Omental fat pad (tissue), 4 donors: ENCODE results near the gene PLA2G12B. TPM values are rescaled to one million over a fixed set of nuclear protein-coding genes. Genes with fewer than 3 reads are reported as not detected.
A peak's percentile ranks its signal among the peaks of the same experiment; 100 is the strongest.

Source experiments
- ATAC-seq: fragments of 150-250 bp; one replicate; pipeline ENCODE4 v1.9.1; 2016; ENCODE audit warnings: mild to moderate bottlenecking, moderate library complexity; ENCODE audit not compliant: low FRiP score
- DNase-seq: peaks from one replicate; pipeline ENCODE4 v3.0.0-alpha.2; 2019; ENCODE audit warnings: low spot score
- total RNA-seq, 4 donors: library from RNA; depleted of rRNA; stranded (reverse); fragments of >200 nt; gene quantifications; one replicate each; pipeline ENCODE4 v1.1.0, GENCODE V29; 2016
- TF ChIP-seq, protein P1 (sequence below), 3 donors: fragments of 450-650 bp; IDR thresholded peaks; one replicate each; pipeline ENCODE4 v1.5.1; 2016 to 2017; ENCODE audit warnings: antibody characterized with exemption in 3 of 3, mild to moderate bottlenecking in 3 of 3, moderate library complexity in 2 of 3

The PLA2G12B gene
- total RNA-seq, 4 donors from 2014 or later = not detected

DNA sequence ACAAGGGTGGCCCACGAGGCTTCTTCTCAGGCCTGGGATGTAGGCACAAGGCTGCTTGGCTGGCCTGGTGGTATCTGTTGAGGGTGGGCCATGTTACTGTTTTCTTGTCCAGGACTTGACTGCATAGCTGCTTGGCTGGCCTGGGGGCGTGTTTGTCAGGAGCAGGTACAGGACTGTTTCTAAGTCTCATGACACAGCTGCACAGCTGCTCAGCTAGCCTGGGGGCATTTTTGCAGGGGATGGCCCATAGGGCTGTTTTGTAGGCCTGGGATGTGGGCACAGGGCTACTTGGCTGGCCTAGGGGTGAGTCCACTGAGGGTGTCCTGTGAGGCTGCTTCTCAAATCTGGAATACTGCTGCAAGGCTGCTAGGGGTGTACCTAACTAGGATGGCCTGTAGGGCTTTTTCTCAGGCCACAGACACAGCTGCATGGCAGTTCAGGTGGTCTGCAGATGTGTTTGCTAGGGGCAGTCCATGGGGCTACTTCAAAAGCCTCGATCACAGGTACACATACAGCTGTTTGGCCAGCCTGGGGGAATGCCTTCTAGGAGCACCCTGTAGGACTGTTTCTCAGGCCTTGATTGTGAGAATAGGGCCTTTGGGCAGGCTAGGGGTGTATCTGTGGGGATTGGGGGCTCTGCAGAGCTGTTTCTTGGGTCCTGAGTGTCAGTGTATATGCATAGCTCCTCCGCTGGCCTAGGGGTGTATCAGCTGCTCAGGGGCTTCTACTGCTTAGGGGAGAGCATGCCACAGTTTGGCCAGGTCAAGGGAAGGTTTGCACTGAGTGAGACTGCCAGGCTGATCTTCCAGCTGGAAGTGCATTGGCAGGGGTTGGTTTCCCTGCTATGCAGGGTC, 26.6 kb upstream of the PLA2G12B start:
- DNase-seq (no peak), ATAC-seq (peak; percentile 37)
- TF ChIP-seq, protein P1, sequence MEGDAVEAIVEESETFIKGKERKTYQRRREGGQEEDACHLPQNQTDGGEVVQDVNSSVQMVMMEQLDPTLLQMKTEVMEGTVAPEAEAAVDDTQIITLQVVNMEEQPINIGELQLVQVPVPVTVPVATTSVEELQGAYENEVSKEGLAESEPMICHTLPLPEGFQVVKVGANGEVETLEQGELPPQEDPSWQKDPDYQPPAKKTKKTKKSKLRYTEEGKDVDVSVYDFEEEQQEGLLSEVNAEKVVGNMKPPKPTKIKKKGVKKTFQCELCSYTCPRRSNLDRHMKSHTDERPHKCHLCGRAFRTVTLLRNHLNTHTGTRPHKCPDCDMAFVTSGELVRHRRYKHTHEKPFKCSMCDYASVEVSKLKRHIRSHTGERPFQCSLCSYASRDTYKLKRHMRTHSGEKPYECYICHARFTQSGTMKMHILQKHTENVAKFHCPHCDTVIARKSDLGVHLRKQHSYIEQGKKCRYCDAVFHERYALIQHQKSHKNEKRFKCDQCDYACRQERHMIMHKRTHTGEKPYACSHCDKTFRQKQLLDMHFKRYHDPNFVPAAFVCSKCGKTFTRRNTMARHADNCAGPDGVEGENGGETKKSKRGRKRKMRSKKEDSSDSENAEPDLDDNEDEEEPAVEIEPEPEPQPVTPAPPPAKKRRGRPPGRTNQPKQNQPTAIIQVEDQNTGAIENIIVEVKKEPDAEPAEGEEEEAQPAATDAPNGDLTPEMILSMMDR (IDR thresholded peaks at IDR 0.05) = no peak

DNA sequence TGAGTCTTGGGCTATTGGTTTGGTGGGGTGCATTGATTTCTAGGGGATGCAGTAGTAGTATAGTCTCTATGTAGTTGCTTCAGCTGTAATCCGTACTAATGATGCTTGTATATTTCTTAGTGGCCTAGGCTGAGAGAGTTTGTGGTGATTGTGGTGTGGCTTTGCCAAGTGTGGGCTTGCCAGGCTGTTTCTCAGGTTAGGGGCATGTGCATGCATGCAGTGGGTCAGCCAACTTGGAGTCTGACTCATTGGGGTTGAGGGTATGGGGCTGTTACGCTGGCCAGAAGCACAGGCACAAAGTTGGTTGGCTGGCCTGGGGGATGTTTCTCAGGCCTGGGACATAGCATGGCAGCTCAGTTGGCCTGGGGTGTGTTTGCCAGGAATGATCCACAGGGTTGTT, 25.7 kb upstream of the PLA2G12B start:
- no peak for DNase-seq
- TF ChIP-seq, protein P1 (IDR thresholded peaks at IDR 0.05) = no peak
- ATAC-seq = no peak

DNA sequence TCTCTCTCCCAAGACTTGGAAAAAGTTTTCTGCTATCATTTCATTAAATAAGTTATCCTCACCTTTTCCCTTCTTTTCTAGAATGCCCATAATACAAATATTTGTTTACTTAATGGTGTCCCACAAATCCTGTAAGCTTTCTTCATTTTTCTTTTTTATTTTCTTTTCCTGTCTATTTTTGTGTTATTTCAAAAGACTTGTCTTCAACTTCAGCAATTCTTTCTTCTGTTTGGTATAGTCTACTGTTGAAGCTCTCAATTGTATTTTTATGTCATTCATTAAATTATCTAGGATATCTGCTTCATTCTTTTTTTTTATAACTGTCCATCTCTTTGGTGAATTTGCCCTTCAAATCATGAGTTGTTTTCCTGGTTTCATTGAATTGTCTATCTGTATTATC, 25.1 kb upstream of the PLA2G12B start:
- TF ChIP-seq, protein P1 (IDR thresholded peaks at IDR 0.05) = no peak
- DNase-seq (no peak), ATAC-seq (no peak)

DNA sequence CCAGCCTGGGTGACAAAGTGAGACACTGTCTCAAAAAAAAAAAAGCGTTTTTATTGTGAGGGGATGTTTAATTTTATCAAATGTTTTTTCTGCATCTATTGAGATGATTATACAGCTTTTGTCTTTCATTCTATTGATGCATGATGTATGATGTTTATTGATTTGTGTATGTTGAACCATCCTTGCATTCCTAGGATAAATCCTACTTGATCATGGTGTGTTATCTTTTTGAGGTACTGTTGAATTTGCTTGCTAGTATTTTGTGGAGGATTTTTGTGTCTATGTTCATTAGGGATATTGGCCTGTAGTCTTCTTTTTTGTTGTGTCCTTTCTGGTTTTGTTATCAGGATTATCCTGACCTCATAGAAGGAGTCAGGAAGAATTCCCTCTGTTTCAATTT, 22.3 kb upstream of the PLA2G12B start:
- TF ChIP-seq, protein P1 (IDR thresholded peaks at IDR 0.05) = no peak
- ATAC-seq (no peak), DNase-seq (no peak)

DNA sequence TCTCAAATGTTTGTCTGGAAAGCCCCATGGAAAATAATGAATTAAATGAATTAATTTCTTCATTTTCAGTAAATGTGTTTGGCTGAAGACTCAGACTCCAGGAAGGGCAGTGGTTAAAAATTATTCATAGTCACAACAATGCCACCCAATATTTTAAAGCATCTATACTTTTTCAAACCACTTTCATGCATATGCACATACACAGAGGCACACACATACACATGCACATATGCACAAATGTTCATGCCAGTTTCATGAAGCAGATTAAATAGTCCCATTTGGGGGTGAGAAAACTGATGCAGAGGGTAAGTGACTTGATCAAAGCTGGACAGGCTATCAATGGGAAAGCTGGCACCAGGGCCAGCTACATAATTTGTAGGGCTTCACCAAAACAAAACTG, 1.4 kb upstream of the PLA2G12B start:
- ATAC-seq (no peak), DNase-seq (no peak)
- TF ChIP-seq, protein P1 (IDR thresholded peaks at IDR 0.05) = no peak

DNA sequence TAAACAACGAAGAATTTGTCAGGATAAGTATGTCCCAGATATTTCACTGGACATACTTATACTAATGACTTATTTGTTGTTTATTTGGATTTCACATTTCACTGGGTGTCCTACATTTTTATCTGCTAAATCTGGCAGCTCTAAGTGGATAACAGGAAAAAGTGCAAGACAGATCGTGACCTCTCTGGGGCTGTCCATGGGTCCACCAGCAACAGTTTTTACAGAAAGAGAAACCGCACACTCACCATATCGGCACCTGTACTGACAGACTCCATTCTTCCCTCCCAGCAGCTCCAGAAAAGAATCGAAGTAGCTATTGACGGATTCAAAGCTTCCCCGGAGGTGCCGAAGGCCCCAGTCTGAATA, 393 bp downstream of the PLA2G12B start:
- DNase-seq (no peak), ATAC-seq (no peak)
- TF ChIP-seq, protein P1 (IDR thresholded peaks at IDR 0.05) = no peak

DNA sequence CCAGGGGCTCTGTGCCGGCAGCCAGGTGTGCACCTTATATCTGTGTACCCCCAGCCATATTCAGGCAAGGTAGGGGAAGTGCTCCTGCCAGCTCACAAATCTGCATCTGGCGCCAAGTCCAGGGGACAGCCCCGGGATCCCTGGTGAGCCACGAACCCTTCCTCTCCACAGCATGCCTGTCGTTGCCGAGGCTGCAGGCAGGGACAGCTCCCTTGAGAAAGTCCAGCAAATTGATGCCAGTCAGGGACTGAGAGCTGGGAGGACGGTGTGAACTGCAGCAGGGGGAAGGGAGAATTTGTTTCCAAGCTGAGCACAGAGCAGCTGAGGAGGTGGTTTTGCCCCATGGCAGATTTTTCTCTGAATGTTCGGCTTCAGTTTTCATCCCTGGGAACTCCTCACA, 919 bp downstream of the PLA2G12B start:
- TF ChIP-seq, protein P1 (IDR thresholded peaks at IDR 0.05) = no peak
- ATAC-seq (no peak), DNase-seq (no peak)
